Fibroblast of gingiva (primary cell): Measurements from ENCODE around the gene ZNF414.
"Not testable (repeated sequence)": the region's sequence is repeated elsewhere in the genome, so short reads cannot be mapped to it uniquely, and the experiment has no call there.

Source experiments
- DNase-seq: peaks from one replicate; pipeline ENCODE4 v3.0.0-alpha.2; 2011; ENCODE audit warnings: low read depth

Gene ZNF414, protein sequence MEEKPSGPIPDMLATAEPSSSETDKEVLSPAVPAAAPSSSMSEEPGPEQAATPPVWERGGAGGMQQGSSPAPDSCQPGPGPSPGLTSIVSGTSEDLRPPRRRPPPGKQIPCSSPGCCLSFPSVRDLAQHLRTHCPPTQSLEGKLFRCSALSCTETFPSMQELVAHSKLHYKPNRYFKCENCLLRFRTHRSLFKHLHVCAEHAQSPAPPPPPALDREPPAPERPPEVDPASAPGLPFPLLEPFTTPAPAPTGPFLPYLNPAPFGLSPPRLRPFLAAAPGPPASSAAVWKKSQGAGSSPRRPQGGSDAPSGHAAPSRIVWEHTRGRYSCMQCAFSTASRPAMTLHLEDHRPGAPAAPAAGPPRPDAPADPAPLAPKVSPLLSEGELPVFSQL

GRCh38 chr19:8513687-8514504 is at the start of gene ZNF414:
Gene ZNF414, minus strand, starts transcription at chr19:8514167. Its CDS starts 121 bp downstream, at chr19:8514046.
- peak; percentile 96 for DNase-seq

DNA sequence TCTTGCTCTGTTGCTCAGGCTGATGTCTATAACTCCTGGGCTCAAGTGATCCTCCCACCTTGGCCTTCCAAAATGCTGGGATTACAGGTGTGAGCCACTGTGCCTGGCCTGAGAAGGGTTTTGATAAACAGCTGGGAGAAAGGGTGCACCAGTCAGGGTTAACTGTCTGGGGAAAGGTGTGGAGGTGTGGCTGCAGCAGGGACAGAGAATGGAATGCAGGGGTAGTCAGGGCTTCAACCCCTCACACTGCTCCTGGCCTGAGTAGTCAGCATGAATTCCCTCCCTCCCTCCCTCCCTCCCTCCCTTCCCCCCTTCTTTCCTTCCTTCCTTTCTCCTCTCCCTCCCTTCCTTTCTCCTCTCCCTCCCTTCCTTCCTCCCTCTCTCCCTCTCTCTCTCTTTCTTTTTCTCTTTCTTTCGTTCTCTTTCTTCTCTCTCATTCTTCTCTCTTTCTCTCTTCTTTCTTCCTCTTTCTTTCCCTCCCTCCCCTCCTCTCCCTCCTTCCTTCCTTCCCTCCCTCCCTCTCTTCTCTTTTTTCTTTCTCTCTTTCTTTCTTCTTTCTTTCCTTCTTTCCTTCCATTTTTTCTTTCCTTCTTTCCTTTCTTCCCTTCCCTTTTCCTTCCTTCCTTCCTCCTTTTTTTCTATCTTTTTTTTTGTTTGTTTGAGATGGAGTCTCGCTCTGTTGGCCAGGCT is 47.3 kb upstream of the ZNF414 start:
- DNase-seq = no peak

DNA sequence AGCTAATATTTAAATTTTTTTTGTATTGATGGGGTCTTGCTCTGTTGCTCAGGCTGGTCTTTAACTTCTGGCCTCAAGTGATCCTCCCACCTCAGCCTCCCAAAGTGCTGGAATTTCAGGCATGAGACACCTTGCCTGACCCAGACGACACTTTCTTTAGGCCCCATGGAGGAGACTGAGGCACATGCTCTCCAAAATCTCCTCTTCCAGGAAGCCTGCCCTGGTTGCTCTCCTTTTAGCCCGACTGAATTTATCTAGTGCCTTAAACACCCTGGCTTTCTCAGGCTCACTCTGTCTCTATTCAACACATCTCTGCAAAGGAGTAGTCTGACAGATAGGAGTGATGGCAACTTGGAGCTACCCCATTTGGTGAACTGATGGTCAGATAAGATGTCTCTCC is 44.4 kb upstream of the ZNF414 start:
- no peak for DNase-seq

GRCh38 chr19:8557642-8558238 is 43.8 kb upstream of the ZNF414 start:
- no peak for DNase-seq

- not testable (repeated sequence) for DNase-seq
These were observed 39.8 kb upstream of the ZNF414 start for GRCh38 chr19:8553729-8554128.

GRCh38 chr19:8552810-8553209 is 38.8 kb upstream of the ZNF414 start:
- no peak for DNase-seq

GRCh38 chr19:8550070-8550469 is 36.1 kb upstream of the ZNF414 start:
- DNase-seq = no peak

DNA sequence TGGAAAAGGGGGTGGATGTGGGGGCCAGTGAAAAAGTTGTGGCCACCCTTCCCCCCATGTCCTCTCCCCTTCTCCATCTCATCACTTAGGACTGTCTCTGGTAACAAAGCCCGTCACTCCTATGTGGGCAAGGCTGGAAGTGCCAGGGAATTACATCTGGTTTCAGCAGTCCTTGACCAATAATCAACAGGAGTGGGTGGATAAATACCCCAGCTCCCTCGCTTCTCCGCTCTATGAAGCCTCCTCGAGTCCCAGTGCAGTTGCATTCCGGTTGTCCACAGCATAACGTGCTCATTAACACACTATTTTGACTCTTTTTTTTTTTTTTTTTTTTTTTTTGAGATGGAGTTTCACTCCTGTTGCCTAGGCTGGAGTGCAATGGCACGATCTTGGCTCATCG is 31.8 kb upstream of the ZNF414 start:
- DNase-seq = no peak

DNA sequence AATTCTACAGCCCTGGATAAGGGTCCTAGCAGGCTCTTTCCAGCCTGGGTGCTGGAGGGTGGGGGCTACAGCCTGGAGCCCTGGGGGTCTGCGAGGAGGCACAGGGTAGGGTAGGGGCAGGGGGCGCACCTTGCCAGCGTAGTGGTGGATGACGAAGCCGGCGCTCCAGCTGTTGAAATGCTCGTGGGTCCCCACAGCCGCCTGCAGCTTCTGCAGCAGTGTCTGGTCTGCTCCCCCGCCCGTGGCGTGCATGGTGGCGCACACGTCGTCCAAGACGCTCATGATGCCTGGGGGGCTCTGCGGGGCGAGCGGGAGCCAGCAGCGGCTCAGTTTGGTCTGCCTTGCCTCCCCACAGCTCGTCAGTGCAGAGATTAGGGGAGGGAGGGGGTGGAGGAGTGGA is 30.2 kb upstream of the ZNF414 start:
- no peak for DNase-seq

DNA sequence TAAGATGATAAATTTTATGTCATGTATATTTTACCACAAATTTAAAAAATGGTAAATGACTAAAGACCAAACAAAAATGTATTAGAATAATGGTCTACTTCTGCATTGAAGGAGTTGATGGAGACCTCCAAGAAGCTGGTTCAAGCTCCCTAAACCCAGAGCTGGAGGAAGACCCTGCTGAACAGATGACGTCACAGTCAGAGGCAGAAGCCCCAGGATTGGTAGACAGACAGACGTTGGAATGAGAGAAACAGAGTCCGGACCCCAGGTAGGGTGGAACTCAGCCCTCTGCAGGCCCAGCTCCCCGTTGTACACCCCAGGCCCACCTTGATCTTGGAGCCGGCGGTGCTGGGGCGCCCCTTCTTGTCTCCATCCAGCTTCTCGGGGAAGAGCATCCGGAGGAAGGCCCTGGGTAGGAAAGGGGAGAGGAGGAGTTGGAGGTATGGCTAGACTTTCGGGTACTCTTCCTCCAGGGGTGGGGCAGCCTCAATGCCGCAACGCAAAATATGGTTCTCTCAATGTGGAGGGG is 25.7 kb upstream of the ZNF414 start:
- DNase-seq = no peak

DNA sequence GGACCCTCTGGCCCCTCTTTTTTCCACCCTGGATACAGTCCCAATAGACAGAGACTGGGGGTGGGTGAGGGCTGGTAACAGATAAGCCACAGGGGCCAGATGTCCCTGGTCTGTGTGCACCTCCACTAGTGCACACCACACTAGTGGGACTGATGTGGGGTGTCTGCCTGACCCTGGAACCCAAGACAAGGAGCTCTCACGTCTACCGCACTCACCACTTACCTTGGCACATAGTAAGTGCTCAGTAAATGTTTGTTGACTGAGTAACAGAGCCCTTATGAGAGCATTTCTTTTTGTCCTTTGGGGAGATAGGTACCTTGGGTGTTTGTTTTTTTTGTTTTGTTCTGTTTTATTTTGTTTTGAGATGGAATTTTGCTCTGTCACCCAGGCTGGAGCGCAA is 23.1 kb upstream of the ZNF414 start:
- no peak for DNase-seq

DNA sequence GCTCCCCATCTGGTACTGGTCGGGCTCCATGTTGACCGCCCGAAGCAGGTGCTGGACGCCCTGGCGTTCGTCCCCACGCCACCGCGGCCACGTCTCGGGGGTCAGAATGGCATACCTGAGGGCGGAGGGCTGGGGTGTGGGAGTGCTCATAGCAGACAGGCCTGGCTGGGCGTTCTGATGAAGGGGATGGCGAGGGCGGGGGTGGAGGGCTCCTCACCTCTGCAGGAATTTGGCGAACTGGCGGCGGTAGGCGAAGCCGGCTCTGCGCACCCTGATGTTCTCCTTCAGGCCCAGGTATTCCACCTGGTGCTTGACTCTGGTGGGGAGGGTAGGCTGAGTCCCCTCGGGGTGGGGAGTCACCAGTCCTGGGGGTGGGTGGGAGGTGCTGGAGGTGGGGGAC is 22.3 kb upstream of the ZNF414 start:
- DNase-seq = no peak

- no peak for DNase-seq
These were observed 18.3 kb upstream of the ZNF414 start for GRCh38 chr19:8532225-8532624.

GRCh38 chr19:8531470-8531869 is 17.5 kb upstream of the ZNF414 start:
- DNase-seq = no peak

- DNase-seq = no peak
These were observed 16.2 kb upstream of the ZNF414 start for GRCh38 chr19:8530061-8530679.

DNA sequence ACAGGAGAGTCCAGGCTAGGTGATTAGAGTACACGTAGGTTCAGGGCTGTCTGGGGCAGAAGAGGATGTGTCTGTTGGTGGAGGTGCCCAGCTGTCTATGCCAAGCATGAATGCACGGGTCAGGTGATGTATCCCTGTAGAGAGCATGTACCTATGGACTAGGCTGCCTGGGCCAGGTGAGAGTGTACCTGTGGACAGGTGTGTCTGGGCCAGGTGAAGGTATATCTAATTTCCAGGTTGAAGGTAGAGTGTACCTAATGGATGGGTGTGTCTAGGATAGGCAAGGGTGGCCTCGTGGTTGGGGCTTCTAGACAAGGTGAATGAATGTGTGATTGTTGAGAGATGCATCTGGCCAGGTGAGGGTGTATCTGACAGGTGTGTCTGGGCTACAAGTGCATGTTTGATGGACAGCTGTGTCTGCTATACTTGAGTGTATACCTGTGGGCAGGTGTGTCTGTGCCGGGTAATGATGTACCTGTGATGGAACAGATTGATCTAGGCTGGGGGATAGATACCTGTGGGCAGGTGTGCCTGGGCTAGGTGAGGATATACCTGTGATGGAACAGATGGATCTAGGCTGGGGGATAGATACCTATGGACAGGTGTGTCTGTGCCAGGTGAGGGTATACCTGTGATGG is 15.5 kb upstream of the ZNF414 start:
- DNase-seq = no peak

DNA sequence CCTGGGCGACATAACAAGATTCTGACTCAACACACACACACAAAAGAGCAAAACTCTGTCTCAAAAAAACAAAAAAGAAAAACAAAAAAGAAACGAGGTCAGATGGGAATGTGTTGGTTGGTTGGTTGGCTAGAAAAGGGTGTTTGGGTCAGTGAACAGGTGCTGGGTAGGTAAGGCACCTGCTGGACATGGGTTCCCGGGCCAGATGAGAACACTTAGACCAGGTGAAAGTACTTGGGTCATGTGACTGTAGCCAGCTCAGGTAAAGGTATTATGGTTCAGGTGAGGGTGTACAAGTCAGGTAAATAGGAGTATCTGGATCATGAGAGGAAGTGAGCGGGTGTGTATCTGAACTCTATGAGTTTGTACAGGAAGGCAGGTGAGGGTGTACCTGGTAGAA is 14.5 kb upstream of the ZNF414 start:
- DNase-seq = no peak

- peak; percentile 87 for DNase-seq
These were observed 12.6 kb upstream of the ZNF414 start for GRCh38 chr19:8526345-8527091.

DNA sequence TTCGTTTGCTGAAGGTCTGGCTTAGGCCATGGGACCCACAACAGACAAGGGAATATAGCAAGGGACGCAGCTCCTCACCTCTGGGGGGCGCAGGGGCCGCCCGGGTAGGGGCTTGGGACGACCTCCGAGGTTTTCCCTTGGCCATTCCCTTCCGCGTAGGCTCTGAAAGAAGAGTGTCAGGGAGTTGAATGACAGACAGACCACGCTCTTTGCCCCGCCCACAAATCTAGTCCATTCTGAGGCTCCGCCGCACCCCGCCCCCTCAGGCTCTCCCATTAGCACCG is 11.4 kb upstream of the ZNF414 start:
- DNase-seq = no peak

GRCh38 chr19:8519388-8519787 is 5.4 kb upstream of the ZNF414 start:
- DNase-seq = no peak

GRCh38 chr19:8518536-8518935 is 4.6 kb upstream of the ZNF414 start:
- no peak for DNase-seq
